Neural cell (in vitro differentiated cells): ENCODE measurements around the gene FAM117B. TPM values are rescaled to one million over a fixed set of nuclear protein-coding genes. Genes with fewer than 3 reads are reported as not detected.

Experiments
- H2AFZ ChIP-seq: fragments of 200-600, 300-800 bp; sonication (generic), shearing (Covaris generic); 2 replicates; pipeline ENCODE4 v1.6.0; 2014; ENCODE audit warnings: low read depth, mild to moderate bottlenecking, antibody characterized with exemption, low read length, moderate library complexity
- H3F3A ChIP-seq: fragments of 200-600 bp; shearing (Covaris generic); 2 replicates; pipeline ENCODE4 v1.6.1; 2016; ENCODE audit warnings: mild to moderate bottlenecking, moderate library complexity, mixed read lengths, antibody characterized with exemption, low read length; ENCODE audit not compliant: insufficient read depth, poor library complexity, severe bottlenecking
- H3K27ac ChIP-seq: fragments of 200-600, 300-800 bp; sonication (generic), shearing (Covaris generic); 2 replicates; pipeline ENCODE4 v1.5.1; 2014; ENCODE audit warnings: mild to moderate bottlenecking, low read length, moderate library complexity
- H3K27me3 ChIP-seq: fragments of 300-800, 200-600 bp; sonication (generic), shearing (Covaris generic); 2 replicates; pipeline ENCODE4 v1.6.0; 2014; ENCODE audit warnings: mild to moderate bottlenecking, low read depth, low read length, moderate library complexity; ENCODE audit not compliant: insufficient read depth
- H3K36me3 ChIP-seq: fragments of 300-800, 200-600 bp; sonication (generic), shearing (Covaris generic); 2 replicates; pipeline ENCODE4 v1.5.1; 2014; ENCODE audit warnings: mild to moderate bottlenecking, antibody characterized with exemption, low read length, moderate library complexity; ENCODE audit not compliant: insufficient read depth
- H3K4me2 ChIP-seq: fragments of 300-800, 200-600 bp; sonication (generic), shearing (Covaris generic); 2 replicates; pipeline ENCODE4 v1.6.0; 2014; ENCODE audit warnings: mild to moderate bottlenecking, low read length
- H3K4me3 ChIP-seq: fragments of 300-800, 200-600 bp; sonication (generic), shearing (Covaris generic); 2 replicates; pipeline ENCODE4 v1.5.1; 2014; ENCODE audit warnings: mild to moderate bottlenecking, low read length, moderate library complexity
- H3K79me2 ChIP-seq: fragments of 200-600 bp; shearing (Covaris generic); replicated peaks from 2 replicates; pipeline ENCODE4 v1.6.0; 2014; ENCODE audit warnings: mild to moderate bottlenecking, low read length, moderate library complexity; ENCODE audit not compliant: insufficient read depth
- H3K9ac ChIP-seq: fragments of 300-800, 200-600 bp; sonication (generic), shearing (Covaris generic); 2 replicates; pipeline ENCODE4 v1.6.1; 2016; ENCODE audit warnings: mild to moderate bottlenecking, low read length, mixed read lengths
- H3K9me2 ChIP-seq: fragments of 200-600 bp; shearing (Covaris generic); 2 replicates; pipeline ENCODE4 v1.6.1; 2016; ENCODE audit warnings: mild to moderate bottlenecking, low read length, mixed read lengths; ENCODE audit not compliant: insufficient read depth
- H3K9me3 ChIP-seq: fragments of 200-600, 300-800 bp; sonication (generic), shearing (Covaris generic); 2 replicates; pipeline ENCODE4 v1.6.1; 2016; ENCODE audit warnings: mild to moderate bottlenecking, mixed run types, low read length, moderate library complexity, mixed read lengths
- H4K20me1 ChIP-seq: fragments of 200-600 bp; shearing (Covaris generic); 2 replicates; pipeline ENCODE4 v1.6.1; 2016; ENCODE audit warnings: mild to moderate bottlenecking, mixed run types; ENCODE audit not compliant: insufficient read depth
- EP300 ChIP-seq: fragments of 450-650 bp; conservative IDR thresholded peaks from 2 replicates; pipeline ENCODE4 v1.6.1; 2014; ENCODE audit warnings: antibody characterized with exemption, mild to moderate bottlenecking, moderate library complexity; ENCODE audit not compliant: poor library complexity, severe bottlenecking
- EZH2 ChIP-seq: fragments of 200-600, 300-800 bp; shearing (Covaris generic), sonication (generic); IDR thresholded peaks from 2 replicates; pipeline ENCODE4 v1.6.1; 2014; ENCODE audit warnings: antibody characterized with exemption, low read length, borderline replicate concordance, mild to moderate bottlenecking; ENCODE audit not compliant: insufficient read depth, poor library complexity, severe bottlenecking
- MXI1 ChIP-seq: fragments of 450-650 bp; conservative IDR thresholded peaks from 2 replicates; pipeline ENCODE4 v1.6.1; 2014; ENCODE audit warnings: antibody characterized with exemption, mild to moderate bottlenecking; ENCODE audit not compliant: poor library complexity, severe bottlenecking
- POLR2AphosphoS5 ChIP-seq: IDR thresholded peaks from 2 replicates; pipeline ENCODE4 v1.6.1; 2012
- RAD21 ChIP-seq: fragments of 450-650 bp; conservative IDR thresholded peaks from 2 replicates; pipeline ENCODE4 v1.6.1; 2014; ENCODE audit warnings: antibody characterized with exemption, mild to moderate bottlenecking, moderate library complexity
- REST ChIP-seq: IDR thresholded peaks from 2 replicates; pipeline ENCODE4 v1.6.1; 2012; ENCODE audit warnings: borderline replicate concordance
- SMC3 ChIP-seq: fragments of 450-650 bp; conservative IDR thresholded peaks from 2 replicates; pipeline ENCODE4 v1.6.1; 2014; ENCODE audit warnings: antibody characterized with exemption, mild to moderate bottlenecking, moderate library complexity; ENCODE audit not compliant: poor library complexity
- TAF1 ChIP-seq: IDR thresholded peaks from 2 replicates; pipeline ENCODE4 v1.6.1; 2012; ENCODE audit warnings: low read depth
- polyA plus RNA-seq: library from polyadenylated mRNA; depleted of rRNA; stranded (reverse); fragments of >200 nt; gene quantifications from 2 replicates; pipeline ENCODE4 v1.2.3, GENCODE V29; 2014
- TF ChIP-seq, protein P1 (sequence below): fragments of 450-650 bp; IDR thresholded peaks from 2 replicates; pipeline ENCODE4 v1.5.1; 2014; ENCODE audit warnings: antibody characterized with exemption, mild to moderate bottlenecking, moderate library complexity; ENCODE audit not compliant: poor library complexity, severe bottlenecking

Gene FAM117B
- polyA plus RNA-seq, 1 donor from 2014 or later: 32.9 TPM

DNA sequence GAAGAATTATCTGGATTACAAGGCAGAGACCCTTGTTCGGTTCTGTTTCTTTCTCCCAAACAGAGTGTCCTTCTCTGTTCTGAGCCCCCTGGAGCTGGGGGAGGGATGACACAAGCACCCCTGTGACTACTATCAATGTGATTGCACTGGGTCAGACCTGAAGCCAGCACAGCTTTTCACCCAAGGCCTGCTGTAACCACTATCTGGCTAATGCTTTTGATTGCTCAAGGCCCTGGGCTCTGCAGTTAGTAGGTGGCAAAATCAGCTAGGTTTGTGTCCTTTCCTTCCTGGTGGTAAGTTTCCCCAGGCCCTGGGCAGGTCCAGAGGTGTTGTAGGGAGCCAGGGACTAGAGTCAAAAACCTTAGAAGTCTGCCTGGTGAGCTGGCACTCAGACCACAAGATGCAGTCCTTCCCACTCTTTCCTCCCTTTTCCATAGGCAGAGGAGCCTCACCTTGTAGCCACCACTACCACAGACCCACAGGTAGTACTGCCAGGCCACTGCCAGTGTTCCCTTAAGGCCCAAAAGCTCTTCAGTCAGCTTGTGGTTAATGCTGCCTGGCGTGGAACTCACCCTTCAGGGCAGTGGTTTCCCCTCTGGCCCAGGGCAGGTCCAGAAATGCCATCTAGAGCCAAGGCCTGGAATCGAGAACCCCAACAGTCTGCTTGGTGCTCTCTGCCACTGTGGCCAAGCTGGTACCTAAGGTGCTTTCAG lies 83.0 kb downstream of the FAM117B start:
- H3K36me3 ChIP-seq: no peaks in the 10 kb centered on the region
- H3K9me2 ChIP-seq: no peaks in the 10 kb centered on the region
- H2AFZ ChIP-seq: no peak overlapping the region
- TF ChIP-seq TAF1 (no peak), RAD21 (no peak)
- H3K79me2 ChIP-seq: peaks cover 68% of the 10 kb centered on the region
- H3K9me3 ChIP-seq: peaks cover 11% of the 10 kb centered on the region
- H4K20me1 ChIP-seq: no peaks in the 10 kb centered on the region
- H3K4me2 ChIP-seq: no peak overlapping the region
- H3K27me3 ChIP-seq: no peaks in the 10 kb centered on the region
- H3F3A ChIP-seq: no peaks in the 10 kb centered on the region
- no peak overlapping the region for H3K9ac ChIP-seq
- no peak overlapping the region for H3K27ac ChIP-seq
- no peak overlapping the region for H3K4me3 ChIP-seq

DNA sequence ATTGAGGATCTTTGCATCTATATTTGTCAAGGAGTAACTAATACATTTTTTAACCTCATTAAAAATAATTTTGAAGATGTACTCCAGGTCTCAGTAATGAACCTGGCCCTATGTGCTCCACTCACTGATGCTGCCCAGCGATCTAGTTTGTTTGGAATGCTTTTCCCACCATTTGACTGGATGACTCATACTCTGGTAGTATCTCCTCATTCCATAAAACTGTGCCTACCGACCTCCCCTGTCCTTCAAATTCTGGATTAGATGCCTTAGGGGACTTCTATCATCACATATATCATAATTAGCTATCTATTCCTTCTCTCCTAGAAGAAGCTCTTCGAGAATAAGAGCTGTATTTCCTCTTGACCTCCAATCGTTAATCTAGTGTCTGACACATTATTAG lies 83.8 kb downstream of the FAM117B start:
- TF ChIP-seq EZH2: no peak
- TF ChIP-seq MXI1: no peak
- TF ChIP-seq, protein P1, sequence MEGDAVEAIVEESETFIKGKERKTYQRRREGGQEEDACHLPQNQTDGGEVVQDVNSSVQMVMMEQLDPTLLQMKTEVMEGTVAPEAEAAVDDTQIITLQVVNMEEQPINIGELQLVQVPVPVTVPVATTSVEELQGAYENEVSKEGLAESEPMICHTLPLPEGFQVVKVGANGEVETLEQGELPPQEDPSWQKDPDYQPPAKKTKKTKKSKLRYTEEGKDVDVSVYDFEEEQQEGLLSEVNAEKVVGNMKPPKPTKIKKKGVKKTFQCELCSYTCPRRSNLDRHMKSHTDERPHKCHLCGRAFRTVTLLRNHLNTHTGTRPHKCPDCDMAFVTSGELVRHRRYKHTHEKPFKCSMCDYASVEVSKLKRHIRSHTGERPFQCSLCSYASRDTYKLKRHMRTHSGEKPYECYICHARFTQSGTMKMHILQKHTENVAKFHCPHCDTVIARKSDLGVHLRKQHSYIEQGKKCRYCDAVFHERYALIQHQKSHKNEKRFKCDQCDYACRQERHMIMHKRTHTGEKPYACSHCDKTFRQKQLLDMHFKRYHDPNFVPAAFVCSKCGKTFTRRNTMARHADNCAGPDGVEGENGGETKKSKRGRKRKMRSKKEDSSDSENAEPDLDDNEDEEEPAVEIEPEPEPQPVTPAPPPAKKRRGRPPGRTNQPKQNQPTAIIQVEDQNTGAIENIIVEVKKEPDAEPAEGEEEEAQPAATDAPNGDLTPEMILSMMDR: no peak
- TF ChIP-seq EP300: no peak
- no peak for TF ChIP-seq TAF1
- no peak for TF ChIP-seq SMC3
- no peak for TF ChIP-seq REST
- no peak for TF ChIP-seq POLR2AphosphoS5
- no peak for TF ChIP-seq RAD21
- H4K20me1 ChIP-seq: no peaks in the 10 kb centered on the region
- peaks cover 11% of the 10 kb centered on the region for H3K9me3 ChIP-seq
- H2AFZ ChIP-seq: no peak overlapping the region
- no peaks in the 10 kb centered on the region for H3K9me2 ChIP-seq
- H3K4me3 ChIP-seq: no peak overlapping the region
- peaks cover 64% of the 10 kb centered on the region for H3K79me2 ChIP-seq
- no peaks in the 10 kb centered on the region for H3K27me3 ChIP-seq
- H3F3A ChIP-seq: no peaks in the 10 kb centered on the region
- no peak overlapping the region for H3K27ac ChIP-seq
- H3K4me2 ChIP-seq: no peak overlapping the region
- no peaks in the 10 kb centered on the region for H3K36me3 ChIP-seq
- H3K9ac ChIP-seq: no peak overlapping the region
